Measurements from ENCODE around the gene ZNF544.

Gene ZNF544

DNA sequence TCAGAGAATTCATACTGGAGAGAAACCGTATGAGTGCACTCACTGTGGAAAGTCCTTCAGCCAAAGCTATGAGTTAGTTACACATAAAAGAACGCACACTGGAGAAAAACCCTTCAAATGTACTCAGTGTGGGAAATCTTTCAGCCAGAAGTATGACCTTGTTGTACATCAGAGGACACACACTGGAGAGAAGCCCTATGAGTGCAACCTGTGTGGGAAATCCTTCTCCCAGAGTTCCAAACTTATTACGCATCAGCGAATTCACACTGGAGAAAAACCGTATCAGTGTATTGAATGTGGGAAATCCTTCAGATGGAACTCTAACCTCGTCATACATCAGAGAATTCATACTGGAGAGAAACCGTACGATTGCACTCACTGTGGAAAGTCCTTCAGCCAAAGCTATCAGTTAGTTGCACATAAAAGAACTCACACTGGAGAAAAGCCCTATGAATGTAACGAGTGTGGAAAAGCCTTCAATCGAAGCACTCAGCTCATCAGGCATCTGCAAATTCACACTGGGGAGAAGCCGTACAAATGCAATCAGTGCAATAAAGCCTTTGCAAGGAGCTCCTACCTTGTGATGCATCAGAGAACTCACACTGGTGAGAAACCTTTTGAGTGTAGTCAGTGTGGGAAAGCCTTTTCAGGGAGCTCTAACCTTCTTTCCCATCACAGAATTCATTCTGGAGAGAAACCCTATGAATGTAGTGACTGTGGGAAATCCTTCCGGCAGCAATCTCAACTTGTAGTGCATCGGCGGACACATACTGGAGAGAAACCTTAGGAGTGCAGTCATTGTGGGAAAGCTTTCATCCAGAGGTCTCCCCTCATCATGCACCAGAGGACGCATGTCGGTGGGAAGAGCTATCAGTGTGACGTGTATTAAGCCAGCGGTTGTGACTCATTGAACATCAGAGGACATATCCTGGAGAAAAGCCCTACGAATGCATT, 33.5 kb downstream of the ZNF544 start:
- Histone ChIP-seq H3K27me3 (ENCODE audit: insufficient read depth, low read length) (no peaks in the 10 kb centered on the region), H3K9me3 (ENCODE audit: low read length) (peaks cover 60% of the 10 kb centered on the region), H4K20me1 (ENCODE audit: insufficient read depth, low read length) (no peaks in the 10 kb centered on the region), H3K4me2 (ENCODE audit: low read length) (no peak overlapping the region), H3K36me3 (ENCODE audit: insufficient read depth, low read length) (peaks cover 71% of the 10 kb centered on the region), H3K4me1 (ENCODE audit: insufficient read depth, low read length, severe bottlenecking) (no peaks in the 10 kb centered on the region), H2AFZ (ENCODE audit: low read length) (no peak overlapping the region), H3K4me3 (ENCODE audit: low read depth, low read length, poor library complexity, severe bottlenecking) (no peak overlapping the region), H3K9ac (ENCODE audit: low read length) (no peak overlapping the region), H3K27ac (ENCODE audit: low read depth, low read length, poor library complexity, severe bottlenecking) (no peak overlapping the region), H3F3A (ENCODE audit: insufficient read depth, low read length) (peaks cover 12% of the 10 kb centered on the region), H3K79me2 (ENCODE audit: insufficient read depth, low read length) (no peaks in the 10 kb centered on the region), H3K9me2 (ENCODE audit: low read depth, low read length) (no peaks in the 10 kb centered on the region)
- TF ChIP-seq, protein P1, sequence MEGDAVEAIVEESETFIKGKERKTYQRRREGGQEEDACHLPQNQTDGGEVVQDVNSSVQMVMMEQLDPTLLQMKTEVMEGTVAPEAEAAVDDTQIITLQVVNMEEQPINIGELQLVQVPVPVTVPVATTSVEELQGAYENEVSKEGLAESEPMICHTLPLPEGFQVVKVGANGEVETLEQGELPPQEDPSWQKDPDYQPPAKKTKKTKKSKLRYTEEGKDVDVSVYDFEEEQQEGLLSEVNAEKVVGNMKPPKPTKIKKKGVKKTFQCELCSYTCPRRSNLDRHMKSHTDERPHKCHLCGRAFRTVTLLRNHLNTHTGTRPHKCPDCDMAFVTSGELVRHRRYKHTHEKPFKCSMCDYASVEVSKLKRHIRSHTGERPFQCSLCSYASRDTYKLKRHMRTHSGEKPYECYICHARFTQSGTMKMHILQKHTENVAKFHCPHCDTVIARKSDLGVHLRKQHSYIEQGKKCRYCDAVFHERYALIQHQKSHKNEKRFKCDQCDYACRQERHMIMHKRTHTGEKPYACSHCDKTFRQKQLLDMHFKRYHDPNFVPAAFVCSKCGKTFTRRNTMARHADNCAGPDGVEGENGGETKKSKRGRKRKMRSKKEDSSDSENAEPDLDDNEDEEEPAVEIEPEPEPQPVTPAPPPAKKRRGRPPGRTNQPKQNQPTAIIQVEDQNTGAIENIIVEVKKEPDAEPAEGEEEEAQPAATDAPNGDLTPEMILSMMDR (IDR thresholded peaks at IDR 0.05; ENCODE audit: low read length), result no peak
- no peak for TF ChIP-seq EZH2 (IDR thresholded peaks at IDR 0.05; ENCODE audit: borderline replicate concordance, low read length)

DNA sequence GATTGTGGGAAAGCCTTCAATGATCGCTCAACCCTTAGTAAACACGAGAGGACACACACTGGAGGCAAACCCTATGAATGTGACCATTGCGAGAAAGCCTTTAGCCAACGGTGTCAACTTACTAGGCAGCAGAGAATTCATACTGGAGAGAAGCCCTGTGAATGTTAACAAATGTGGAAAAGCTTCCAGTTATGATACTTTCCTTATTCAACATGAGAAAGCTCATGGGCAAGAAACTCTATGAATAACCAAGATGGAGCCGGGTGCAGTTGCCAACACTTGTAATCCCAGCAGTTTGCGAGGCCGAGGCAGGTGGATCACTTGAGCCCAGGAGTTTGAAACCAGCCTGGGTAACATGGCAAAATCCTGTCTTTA, 34.2 kb downstream of the ZNF544 start:
- H3K4me1 ChIP-seq (ENCODE audit: insufficient read depth, low read length, severe bottlenecking), result no peaks in the 10 kb centered on the region
- H3K36me3 ChIP-seq (ENCODE audit: insufficient read depth, low read length), result peaks cover 64% of the 10 kb centered on the region
- H2AFZ ChIP-seq (ENCODE audit: low read length), result no peak overlapping the region
- no peaks in the 10 kb centered on the region for H3K79me2 ChIP-seq (ENCODE audit: insufficient read depth, low read length)
- peaks cover 12% of the 10 kb centered on the region for H3F3A ChIP-seq (ENCODE audit: insufficient read depth, low read length)
- no peaks in the 10 kb centered on the region for H3K9me2 ChIP-seq (ENCODE audit: low read depth, low read length)
- H4K20me1 ChIP-seq (ENCODE audit: insufficient read depth, low read length), result no peaks in the 10 kb centered on the region
- no peak overlapping the region for H3K4me2 ChIP-seq (ENCODE audit: low read length)
- H3K9me3 ChIP-seq (ENCODE audit: low read length), result peaks cover 54% of the 10 kb centered on the region
- H3K9ac ChIP-seq (ENCODE audit: low read length), result no peak overlapping the region
- no peak overlapping the region for H3K27ac ChIP-seq (ENCODE audit: low read depth, low read length, poor library complexity, severe bottlenecking)
- TF ChIP-seq, protein P1 (IDR thresholded peaks at IDR 0.05; ENCODE audit: low read length), result no peak
- no peak for TF ChIP-seq EZH2 (IDR thresholded peaks at IDR 0.05; ENCODE audit: borderline replicate concordance, low read length)
- no peaks in the 10 kb centered on the region for H3K27me3 ChIP-seq (ENCODE audit: insufficient read depth, low read length)
- no peak overlapping the region for H3K4me3 ChIP-seq (ENCODE audit: low read depth, low read length, poor library complexity, severe bottlenecking)

- Histone ChIP-seq H3K27me3 (ENCODE audit: insufficient read depth, low read length) (no peaks in the 10 kb centered on the region), H3K4me2 (ENCODE audit: low read length) (no peak overlapping the region), H3K4me1 (ENCODE audit: insufficient read depth, low read length, severe bottlenecking) (no peaks in the 10 kb centered on the region), H2AFZ (ENCODE audit: low read length) (no peak overlapping the region), H4K20me1 (ENCODE audit: insufficient read depth, low read length) (no peaks in the 10 kb centered on the region), H3K9ac (ENCODE audit: low read length) (no peak overlapping the region), H3F3A (ENCODE audit: insufficient read depth, low read length) (peaks cover 12% of the 10 kb centered on the region), H3K79me2 (ENCODE audit: insufficient read depth, low read length) (no peaks in the 10 kb centered on the region), H3K9me3 (ENCODE audit: low read length) (peaks cover 43% of the 10 kb centered on the region), H3K4me3 (ENCODE audit: low read depth, low read length, poor library complexity, severe bottlenecking) (no peak overlapping the region), H3K36me3 (ENCODE audit: insufficient read depth, low read length) (peaks cover 46% of the 10 kb centered on the region), H3K27ac (ENCODE audit: low read depth, low read length, poor library complexity, severe bottlenecking) (no peak overlapping the region), H3K9me2 (ENCODE audit: low read depth, low read length) (no peaks in the 10 kb centered on the region)
- TF ChIP-seq, protein P1 (IDR thresholded peaks at IDR 0.05; ENCODE audit: low read length), result no peak
- TF ChIP-seq EZH2 (IDR thresholded peaks at IDR 0.05; ENCODE audit: borderline replicate concordance, low read length), result no peak
Measured at GRCh38 chr19:58265100-58265499, 36.4 kb downstream of the ZNF544 start.
